HG02885 (cell line): Measurements from ENCODE around the gene EAF1.
"Not testable (repeated sequence)": the region's sequence is repeated elsewhere in the genome, so short reads cannot be mapped to it uniquely, and the experiment has no call there.

Source experiments
- ATAC-seq: cut with Tn5 transposase; IDR thresholded peaks from one replicate; pipeline ENCODE4 v1.9.1; 2021; ENCODE audit warnings: mild to moderate bottlenecking; ENCODE audit not compliant: unreplicated experiment, poor library complexity

The EAF1 gene

GRCh38 chr3:15475161-15475560, 47.8 kb downstream of the EAF1 start:
- ATAC-seq = no peak

GRCh38 chr3:15476378-15476777, 49.0 kb downstream of the EAF1 start:
- no peak for ATAC-seq

- ATAC-seq = no peak
Observed at GRCh38 chr3:15477951-15478639, 50.7 kb downstream of the EAF1 start.

GRCh38 chr3:15478640-15478979, 51.2 kb downstream of the EAF1 start:
- no peak for ATAC-seq

GRCh38 chr3:15479400-15480224, 52.2 kb downstream of the EAF1 start:
- ATAC-seq = no peak

GRCh38 chr3:15484551-15484950, 57.2 kb downstream of the EAF1 start:
- ATAC-seq = not testable (repeated sequence)

GRCh38 chr3:15486020-15486419, 58.6 kb downstream of the EAF1 start:
- no peak for ATAC-seq

GRCh38 chr3:15486979-15487378, 59.6 kb downstream of the EAF1 start:
- no peak for ATAC-seq

- ATAC-seq = no peak
Observed at GRCh38 chr3:15488002-15488401, 60.6 kb downstream of the EAF1 start.

GRCh38 chr3:15490158-15490557, 62.8 kb downstream of the EAF1 start:
- ATAC-seq = no peak

- peak; percentile 78 for ATAC-seq
Observed at GRCh38 chr3:15491143-15491542, 63.7 kb downstream of the EAF1 start.
